ENCODE data around the gene ZAP70.
"Not testable (repeated sequence)": the region's sequence is repeated elsewhere in the genome, so short reads cannot be mapped to it uniquely, and the experiment has no call there.

GRCh38 chr2:97672606-97673140, 40.7 kb upstream of the ZAP70 start:
- not testable (repeated sequence) for TF ChIP-seq CTCF, POLR2A (IDR thresholded peaks at IDR 0.05)
